GM21737 (cell line): ENCODE measurements around the gene NINJ2.
"Not testable (repeated sequence)": the region's sequence is repeated elsewhere in the genome, so short reads cannot be mapped to it uniquely, and the experiment has no call there.

Experiments used
- ATAC-seq: cut with Tn5 transposase; IDR thresholded peaks from one replicate; pipeline ENCODE4 v1.9.1; 2021; ENCODE audit warnings: mild to moderate bottlenecking, moderate library complexity; ENCODE audit not compliant: unreplicated experiment

The NINJ2 gene

GRCh38 chr12:642633-643474 lies 20.4 kb downstream of the NINJ2 start:
- ATAC-seq, result peak; percentile 56

GRCh38 chr12:641321-641720 lies 21.9 kb downstream of the NINJ2 start:
- not testable (repeated sequence) for ATAC-seq

GRCh38 chr12:640773-641172 lies 22.5 kb downstream of the NINJ2 start:
- no peak for ATAC-seq

GRCh38 chr12:639988-640387 lies 23.3 kb downstream of the NINJ2 start:
- ATAC-seq, result no peak

DNA sequence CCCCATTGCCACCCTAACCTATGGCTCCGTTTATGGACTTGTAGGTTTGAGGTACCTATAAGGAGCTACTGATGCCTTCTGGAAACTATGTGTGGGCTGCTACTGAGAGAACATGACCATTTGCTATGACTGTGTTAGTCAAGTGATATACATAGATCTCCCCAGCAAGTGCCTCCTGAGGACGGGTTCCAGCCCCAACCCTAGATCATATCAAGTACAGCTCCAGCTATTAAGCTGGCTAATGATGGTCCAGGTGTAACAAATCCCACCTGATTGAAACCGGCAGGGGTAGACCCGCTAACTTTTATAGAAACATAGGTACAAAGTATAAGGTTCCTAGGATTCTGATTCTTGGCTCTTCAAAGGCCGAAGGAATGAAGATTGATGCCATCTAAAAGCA lies 23.7 kb downstream of the NINJ2 start:
- no peak for ATAC-seq

- no peak for ATAC-seq
These were observed 24.2 kb downstream of the NINJ2 start for GRCh38 chr12:638953-639557.

- ATAC-seq, result no peak
These were observed 26.6 kb downstream of the NINJ2 start for GRCh38 chr12:636632-637031.

DNA sequence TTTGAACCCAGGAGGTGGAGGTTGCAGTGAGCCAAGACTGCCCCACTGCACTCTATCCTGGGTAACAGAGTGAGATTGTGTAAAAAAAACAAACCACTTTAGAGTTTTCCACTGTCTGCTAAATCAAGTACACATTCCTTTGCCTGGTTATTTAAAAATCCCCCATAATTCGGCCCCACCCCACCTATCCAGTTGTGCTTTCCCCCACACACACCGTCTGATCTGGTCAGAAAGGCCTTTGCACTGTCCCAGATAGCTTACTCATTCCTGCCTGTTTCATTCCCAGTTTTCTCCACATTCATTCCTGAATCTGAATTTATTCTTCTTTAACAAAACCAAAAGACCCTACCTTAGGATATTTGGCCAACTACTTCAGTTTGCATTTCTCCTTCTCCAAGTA lies 29.5 kb downstream of the NINJ2 start:
- ATAC-seq, result no peak

- ATAC-seq, result no peak
These were observed 31.0 kb downstream of the NINJ2 start for GRCh38 chr12:632102-632696.

DNA sequence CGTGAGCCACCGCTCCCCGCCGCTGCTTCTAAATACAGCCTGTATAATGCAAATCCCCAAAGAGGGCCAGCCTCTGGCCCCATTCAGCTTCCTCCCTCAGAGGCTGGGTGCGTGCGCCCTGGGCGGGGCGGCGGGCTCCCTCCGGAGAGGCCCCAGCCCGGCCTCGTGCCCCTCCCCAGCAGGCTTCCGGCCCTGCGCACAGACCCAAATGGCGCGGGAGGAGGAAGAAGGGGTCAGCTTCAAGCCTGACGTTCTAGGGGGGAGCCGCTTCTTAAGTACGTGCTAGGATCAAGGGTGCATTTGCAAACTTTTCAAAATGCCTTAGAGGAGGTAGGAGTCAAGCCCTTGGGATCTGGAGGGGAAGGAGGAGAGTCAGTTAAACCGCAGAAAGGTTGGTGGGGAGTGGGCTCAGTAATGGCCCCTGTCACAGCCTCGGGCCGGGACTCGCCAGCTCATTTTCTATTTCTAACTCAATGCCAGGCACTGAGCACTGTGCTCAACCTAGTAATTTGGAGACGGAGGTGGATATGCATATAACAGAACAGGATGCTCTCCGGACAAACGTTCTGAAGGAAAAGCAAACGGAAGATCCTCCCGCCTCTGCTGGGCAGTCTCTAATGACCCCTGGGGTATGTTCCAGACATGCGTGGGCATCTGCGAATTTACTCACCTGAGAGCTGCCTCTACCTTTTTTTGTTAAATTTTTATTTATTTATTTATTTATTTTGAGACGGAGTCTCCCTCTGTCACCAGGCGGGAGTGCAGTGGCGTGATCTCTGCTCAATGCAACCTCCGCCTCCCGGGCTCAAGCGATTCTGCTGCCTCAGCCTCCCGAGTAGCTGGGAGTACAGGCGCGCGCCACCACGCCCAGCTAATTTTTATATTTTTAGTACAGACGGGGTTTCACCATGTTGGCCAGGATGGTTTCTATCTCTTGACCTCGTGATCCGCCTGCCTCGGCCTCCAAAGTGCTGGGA lies 32.3 kb downstream of the NINJ2 start:
- ATAC-seq, result peak; percentile 86

- not testable (repeated sequence) for ATAC-seq
These were observed 34.5 kb downstream of the NINJ2 start for GRCh38 chr12:628742-629078.

DNA sequence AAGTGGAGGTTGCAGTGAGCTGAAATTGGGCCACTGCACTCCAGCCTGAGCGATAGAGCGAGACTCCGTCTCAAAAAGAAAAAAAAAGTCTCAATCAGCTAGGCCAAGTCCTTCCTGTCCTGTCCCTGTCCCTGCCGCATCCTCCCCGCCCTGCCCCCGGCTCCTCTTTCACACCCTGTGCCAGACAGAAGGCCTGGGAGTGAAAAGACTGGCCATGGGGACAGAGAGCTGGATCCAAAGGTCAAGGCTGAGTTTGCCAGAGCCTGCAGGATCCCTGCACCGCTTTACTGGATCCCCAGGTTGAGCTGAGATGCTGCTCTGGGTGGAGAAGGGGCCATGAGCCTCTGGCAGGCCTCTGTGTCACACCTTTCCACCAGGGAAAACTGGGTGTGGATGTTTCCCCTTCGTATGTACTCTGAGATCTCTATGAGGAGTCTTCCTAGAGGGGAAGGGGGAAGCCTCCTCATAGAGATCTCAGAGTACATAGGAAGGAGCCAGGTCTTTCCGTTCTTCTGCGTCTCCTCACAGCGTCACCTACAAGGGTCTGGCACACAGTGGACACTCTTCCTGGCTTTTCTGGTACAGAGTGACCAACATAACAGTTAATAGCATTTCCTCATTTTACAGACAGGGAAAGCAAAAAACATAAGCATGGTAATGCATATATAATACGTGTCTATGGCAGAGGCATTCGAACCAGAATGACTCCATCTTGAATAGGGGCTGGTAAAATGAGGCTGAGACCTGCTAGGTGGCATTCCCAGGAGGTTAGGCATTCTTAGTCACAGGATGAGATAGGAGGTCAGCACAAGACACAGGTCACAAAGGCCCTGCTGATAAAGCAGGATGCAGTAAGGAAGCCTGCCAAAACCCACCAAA lies 35.1 kb downstream of the NINJ2 start:
- no peak for ATAC-seq

GRCh38 chr12:627285-627684 lies 36.0 kb downstream of the NINJ2 start:
- ATAC-seq, result no peak

- ATAC-seq, result no peak
These were observed 37.2 kb downstream of the NINJ2 start for GRCh38 chr12:625998-626397.

- ATAC-seq, result no peak
These were observed 39.3 kb downstream of the NINJ2 start for GRCh38 chr12:623865-624372.

DNA sequence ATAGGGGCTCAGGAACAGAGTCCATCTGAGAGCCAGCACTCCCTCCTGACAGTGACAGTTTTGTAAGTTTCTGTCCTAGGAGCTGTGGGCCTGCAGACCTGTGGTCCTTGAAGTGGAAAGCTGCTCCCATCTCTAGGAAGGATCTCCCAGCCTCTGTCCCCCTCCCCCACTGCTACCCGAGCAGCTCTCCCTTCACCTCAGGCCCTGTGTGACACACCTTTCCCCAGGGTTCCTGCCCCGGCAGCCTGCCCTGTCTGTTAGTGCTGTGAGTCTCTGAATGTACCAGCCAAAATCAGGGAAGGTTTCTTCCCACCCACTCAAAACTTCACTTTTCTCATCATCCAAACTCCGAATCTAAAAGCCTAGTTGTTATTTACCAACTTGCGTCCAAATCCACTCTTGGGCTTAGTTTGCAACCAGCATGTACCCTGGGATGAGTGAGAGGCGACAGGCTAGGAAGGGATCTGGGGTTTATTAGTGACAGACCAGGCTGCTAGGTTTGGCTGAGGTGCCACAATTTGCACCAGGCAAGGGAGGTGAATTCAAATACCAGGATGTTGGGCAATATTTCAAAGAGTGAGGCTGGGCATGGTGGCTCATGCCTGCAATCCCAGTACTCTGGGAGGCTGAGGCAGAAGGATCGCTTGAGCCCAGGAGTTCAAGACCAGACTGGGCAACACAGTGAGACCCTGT lies 39.9 kb downstream of the NINJ2 start:
- ATAC-seq, result no peak

- ATAC-seq, result no peak
These were observed 40.8 kb downstream of the NINJ2 start for GRCh38 chr12:622416-622815.

- no peak for ATAC-seq
These were observed 43.9 kb downstream of the NINJ2 start for GRCh38 chr12:619346-619745.

DNA sequence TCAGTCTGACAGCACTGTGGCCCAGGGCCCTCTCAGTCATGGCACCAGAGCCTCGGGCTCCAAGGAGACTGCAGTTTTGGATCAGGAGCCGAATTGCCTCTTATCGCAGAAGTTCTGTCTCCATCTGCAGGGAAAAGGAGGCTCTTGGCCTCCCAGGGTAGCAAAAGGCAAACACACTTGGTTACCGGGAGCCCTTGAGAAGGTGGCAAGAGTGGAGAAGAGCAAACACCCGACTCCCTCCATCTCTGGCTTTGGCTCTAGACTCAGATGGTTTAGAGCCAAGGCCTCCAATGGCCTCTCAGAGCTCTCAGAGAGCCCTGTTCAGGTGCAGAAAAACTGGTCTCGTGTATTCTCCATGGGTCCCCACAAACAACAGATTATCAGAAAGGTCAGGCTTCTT lies 44.6 kb downstream of the NINJ2 start:
- no peak for ATAC-seq
